ENCODE results near the gene EVX2.
A peak's percentile ranks its signal among the peaks of the same experiment; 100 is the strongest.

EVX2 gene

DNA sequence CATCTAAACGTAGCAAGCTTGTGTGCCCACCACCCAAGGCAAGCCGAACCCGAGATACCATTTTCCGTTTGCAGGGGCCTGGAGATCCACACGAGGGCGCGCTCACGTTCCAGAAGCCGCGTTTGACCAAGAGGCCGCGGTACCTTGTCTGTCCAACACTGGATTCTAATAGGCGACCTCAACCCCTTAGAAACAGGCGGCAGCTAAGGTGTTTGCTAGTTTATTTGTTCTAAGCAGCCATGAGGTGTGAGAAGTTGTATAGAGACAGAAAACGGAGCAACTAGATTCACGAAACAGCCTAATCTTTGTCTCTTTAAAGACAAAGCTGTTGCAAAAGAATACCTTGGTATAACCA lies 27.5 kb upstream of the EVX2 start:
- Histone ChIP-seq H3K9me3 (ENCODE audit: control insufficient read depth, insufficient read depth, low read depth, low read length) (no peaks in the 10 kb centered on the region), H3K27ac (ENCODE audit: extremely low read depth, low read depth, low read length) (no peak overlapping the region), H3K36me3 (ENCODE audit: control insufficient read depth in 2 of 2, insufficient read depth in 1 of 2, low read length in 2 of 2) (peaks cover 21 to 76% of the 10 kb centered on the region in 2 experiments), H3K4me3 (ENCODE audit: low read depth, low read length) (no peak overlapping the region), H3K4me1 (ENCODE audit: control insufficient read depth, insufficient read depth, low read length) (0 out of 2 replicates have a peak, but pooled peaks cover 2% of the 10 kb centered on the region)
- TF ChIP-seq CTCF (tag by site-specific recombination; IDR thresholded peaks at IDR 0.05) (peak; percentile 76), ZNF157 (tag by site-specific recombination; IDR thresholded peaks at IDR 0.05) (no peak)
- ChIA-PET POLR2A (interaction anchor here (0.8 kb wide), 1 partner anchor 75 kb away, joined by 3 read pairs; no protein-coding TSS in a partner anchor), CTCF (interaction anchor here (0.6 to 2.7 kb wide), 11 partner anchors 9 to 1037 kb away, joined by 3 to 19 read pairs (median 4); partner anchors contain the start of gene HOXD9)

GRCh38 chr2:176110415-176111308 lies 26.9 kb upstream of the EVX2 start:
- no peak overlapping the region for H3K4me3 ChIP-seq (ENCODE audit: low read depth, low read length)
- peaks cover 19 to 69% of the 10 kb centered on the region in 2 experiments for H3K36me3 ChIP-seq (ENCODE audit: control insufficient read depth in 2 of 2, insufficient read depth in 1 of 2, low read length in 2 of 2)
- H3K4me1 ChIP-seq (ENCODE audit: control insufficient read depth, insufficient read depth, low read length): 0 out of 2 replicates have a peak, but pooled peaks cover 2% of the 10 kb centered on the region
- H3K27ac ChIP-seq (ENCODE audit: extremely low read depth, low read depth, low read length): no peak overlapping the region
- no peaks in the 10 kb centered on the region for H3K9me3 ChIP-seq (ENCODE audit: control insufficient read depth, insufficient read depth, low read depth, low read length)
- no peak for TF ChIP-seq ZNF37A (tag by site-specific recombination; IDR thresholded peaks at IDR 0.05)
- no peak for TF ChIP-seq IKZF3 (tag by site-specific recombination; IDR thresholded peaks at IDR 0.05)
- no peak for TF ChIP-seq ZNF184 (tag by site-specific recombination; IDR thresholded peaks at IDR 0.05)
- TF ChIP-seq REST (tag by site-specific recombination; IDR thresholded peaks at IDR 0.05): no peak
- TF ChIP-seq, protein P1, sequence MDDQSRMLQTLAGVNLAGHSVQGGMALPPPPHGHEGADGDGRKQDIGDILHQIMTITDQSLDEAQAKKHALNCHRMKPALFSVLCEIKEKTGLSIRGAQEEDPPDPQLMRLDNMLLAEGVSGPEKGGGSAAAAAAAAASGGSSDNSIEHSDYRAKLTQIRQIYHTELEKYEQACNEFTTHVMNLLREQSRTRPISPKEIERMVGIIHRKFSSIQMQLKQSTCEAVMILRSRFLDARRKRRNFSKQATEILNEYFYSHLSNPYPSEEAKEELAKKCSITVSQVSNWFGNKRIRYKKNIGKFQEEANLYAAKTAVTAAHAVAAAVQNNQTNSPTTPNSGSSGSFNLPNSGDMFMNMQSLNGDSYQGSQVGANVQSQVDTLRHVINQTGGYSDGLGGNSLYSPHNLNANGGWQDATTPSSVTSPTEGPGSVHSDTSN (CRISPR knock-in tag; IDR thresholded peaks at IDR 0.05): no peak
- TF ChIP-seq ZNF121 (tag by site-specific recombination; IDR thresholded peaks at IDR 0.05): no peak
- TF ChIP-seq ZSCAN4 (tag by site-specific recombination; IDR thresholded peaks at IDR 0.05): no peak
- no peak for TF ChIP-seq YY1 (tag by site-specific recombination; IDR thresholded peaks at IDR 0.05)
- TF ChIP-seq ZNF169 (tag by site-specific recombination; IDR thresholded peaks at IDR 0.05): no peak
- ChIA-PET POLR2A (interaction anchor here (0.8 kb wide), 1 partner anchor 75 kb away, joined by 3 read pairs; no protein-coding TSS in a partner anchor), CTCF (interaction anchor here (0.6 to 2.7 kb wide), 12 partner anchors 9 to 1038 kb away, joined by 3 to 19 read pairs (median 3); partner anchors contain the start of gene HOXD9)

DNA sequence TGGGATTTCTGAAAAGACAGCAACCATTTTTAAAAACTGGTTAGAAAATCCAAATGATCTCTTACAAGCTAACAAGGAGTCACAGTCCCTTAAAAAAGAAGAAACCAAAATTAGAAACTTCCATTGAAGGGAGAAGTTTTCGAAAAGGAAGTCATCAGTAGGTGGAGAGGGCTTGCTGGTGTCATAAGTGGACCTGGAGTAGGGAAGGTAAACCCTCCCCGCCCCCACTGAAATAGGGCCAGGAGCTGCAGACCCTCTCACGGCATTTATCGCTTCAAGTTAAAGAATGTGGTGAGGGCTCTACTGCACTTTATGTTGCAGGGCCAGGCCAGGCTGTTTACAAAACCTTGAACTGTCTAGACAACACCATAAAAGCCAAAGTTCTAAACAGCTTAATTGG lies 26.2 kb upstream of the EVX2 start:
- no peak for TF ChIP-seq GLI4 (tag by site-specific recombination; IDR thresholded peaks at IDR 0.05)
- TF ChIP-seq ZNF776 (tag by site-specific recombination; IDR thresholded peaks at IDR 0.05; ENCODE audit: borderline replicate concordance): no peak
- no peak for TF ChIP-seq ZNF223 (tag by site-specific recombination; IDR thresholded peaks at IDR 0.05)
- TF ChIP-seq ZNF792 (tag by site-specific recombination; IDR thresholded peaks at IDR 0.05): no peak
- no peak for TF ChIP-seq ZNF629 (tag by site-specific recombination; IDR thresholded peaks at IDR 0.05)
- TF ChIP-seq ZNF19 (tag by site-specific recombination; IDR thresholded peaks at IDR 0.05; ENCODE audit: low read depth): no peak
- no peak for TF ChIP-seq ZNF16 (tag by site-specific recombination; IDR thresholded peaks at IDR 0.05; ENCODE audit: low read depth)
- TF ChIP-seq ZNF529 (tag by site-specific recombination; IDR thresholded peaks at IDR 0.05; ENCODE audit: insufficient replicate concordance): no peak
- ChIA-PET POLR2A (no interaction called here), CTCF (interaction anchor here (0.7 to 2.7 kb wide), 6 partner anchors 12 to 544 kb away, joined by 3 to 19 read pairs (median 6); partner anchors contain the start of gene HOXD9)
- H3K9me3 ChIP-seq (ENCODE audit: control insufficient read depth, insufficient read depth, low read depth, low read length): no peaks in the 10 kb centered on the region
- H3K4me1 ChIP-seq (ENCODE audit: control insufficient read depth, insufficient read depth, low read length): 0 out of 2 replicates have a peak, but pooled peaks cover 2% of the 10 kb centered on the region
- H3K4me3 ChIP-seq (ENCODE audit: low read depth, low read length): peak overlapping the region; percentile 74; the same call in 1 of the 2 replicates
- H3K27ac ChIP-seq (ENCODE audit: extremely low read depth, low read depth, low read length): no peak overlapping the region; the same call in 1 of the 2 replicates
- peaks cover 17 to 62% of the 10 kb centered on the region in 2 experiments for H3K36me3 ChIP-seq (ENCODE audit: control insufficient read depth in 2 of 2, insufficient read depth in 1 of 2, low read length in 2 of 2)
